ENCODE data around the gene TEDC1.

The TEDC1 gene

DNA sequence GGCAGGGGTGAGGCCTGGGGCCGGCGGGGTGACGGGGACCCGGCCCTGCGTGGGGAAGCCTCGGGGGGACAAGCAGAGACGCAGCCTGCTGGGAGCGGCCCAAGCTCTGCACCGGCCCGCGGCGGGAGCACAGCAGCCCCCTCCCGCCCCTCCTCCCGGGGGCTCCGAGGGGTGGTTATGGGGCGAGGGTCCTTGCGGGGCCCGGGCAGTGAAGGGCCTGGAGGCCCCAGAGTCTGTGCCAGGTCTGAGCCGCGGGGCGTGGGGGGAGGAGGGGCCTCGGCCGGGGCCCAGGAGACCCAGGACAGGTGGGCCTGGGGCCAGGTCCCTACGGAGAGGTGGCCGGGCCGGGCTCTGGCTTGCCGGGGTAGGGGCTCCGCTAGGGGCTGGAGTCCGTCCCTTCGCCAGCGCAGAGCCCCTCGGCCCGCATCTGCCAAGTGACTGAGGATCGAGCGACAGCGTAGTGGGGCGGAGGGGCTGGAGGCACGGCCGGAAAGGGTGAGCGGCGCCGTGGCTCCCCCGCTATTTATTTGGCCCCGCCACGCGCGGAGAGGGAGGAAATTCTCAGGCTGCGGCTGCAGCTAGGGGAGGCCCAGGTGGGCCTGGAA lies 35.8 kb downstream of the TEDC1 start:
- DNase-seq (ENCODE audit: low read depth), result no peak

DNA sequence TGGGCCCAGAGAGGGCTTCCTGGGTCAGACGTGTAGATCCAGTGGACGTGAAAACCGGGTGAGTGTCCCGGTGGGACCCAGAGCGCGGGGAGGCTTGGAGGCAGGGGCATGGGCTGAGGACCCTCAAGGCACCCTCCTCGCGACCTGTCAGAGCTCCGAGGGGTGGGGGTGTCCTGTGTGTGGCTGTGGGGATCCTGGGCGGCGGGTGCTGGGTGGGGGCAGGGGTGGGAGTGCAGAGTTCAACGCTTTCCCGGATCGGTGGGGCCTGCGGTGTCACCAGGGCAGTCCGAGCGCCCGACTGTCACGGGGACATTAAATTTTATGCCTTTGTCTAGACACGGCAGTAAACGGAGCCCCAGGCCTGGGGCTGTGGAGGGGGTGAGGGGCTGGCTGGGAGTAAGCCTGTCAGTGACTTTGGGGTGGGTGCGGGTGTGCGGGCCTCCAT lies 36.4 kb downstream of the TEDC1 start:
- no peak for DNase-seq (ENCODE audit: low read depth)

DNA sequence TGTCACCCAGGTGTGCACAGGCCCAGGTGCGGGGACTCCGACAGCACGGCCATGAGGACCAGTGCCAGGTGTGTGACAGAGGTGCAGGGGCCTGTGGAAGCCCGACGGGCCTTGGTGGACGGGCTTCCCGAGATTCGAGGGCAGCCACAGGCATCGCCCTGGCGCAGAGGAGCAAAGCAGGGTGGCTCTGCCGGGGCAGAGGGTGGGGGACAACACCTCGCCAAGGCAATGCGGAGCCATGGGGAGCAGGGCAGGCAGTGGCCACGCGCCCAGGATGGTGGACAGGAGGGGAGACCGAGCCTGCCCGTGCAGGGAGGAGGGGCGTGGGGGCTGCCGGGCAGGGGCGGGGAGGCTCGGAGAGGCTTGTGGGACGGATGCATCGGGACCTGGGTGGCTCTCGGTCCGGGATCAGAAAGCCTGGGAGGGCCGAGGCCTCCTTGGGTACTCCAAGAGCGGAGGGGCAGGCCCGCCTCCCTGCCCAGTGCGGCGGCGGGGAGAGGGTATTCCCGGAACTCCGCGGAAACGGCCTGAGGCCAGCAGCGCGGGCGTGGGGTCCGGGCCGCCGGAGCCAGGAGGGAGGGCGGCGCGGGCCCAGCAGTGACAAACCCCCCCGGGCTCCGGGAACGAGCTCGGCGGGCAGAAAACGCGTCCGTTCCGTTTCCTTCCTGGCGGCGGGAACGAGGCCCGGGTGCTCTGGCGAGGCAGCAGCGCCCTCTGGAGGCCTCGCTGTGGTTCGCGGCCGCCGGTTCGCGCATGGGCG lies 37.0 kb downstream of the TEDC1 start:
- DNase-seq (ENCODE audit: low read depth), result peak; percentile 68

DNA sequence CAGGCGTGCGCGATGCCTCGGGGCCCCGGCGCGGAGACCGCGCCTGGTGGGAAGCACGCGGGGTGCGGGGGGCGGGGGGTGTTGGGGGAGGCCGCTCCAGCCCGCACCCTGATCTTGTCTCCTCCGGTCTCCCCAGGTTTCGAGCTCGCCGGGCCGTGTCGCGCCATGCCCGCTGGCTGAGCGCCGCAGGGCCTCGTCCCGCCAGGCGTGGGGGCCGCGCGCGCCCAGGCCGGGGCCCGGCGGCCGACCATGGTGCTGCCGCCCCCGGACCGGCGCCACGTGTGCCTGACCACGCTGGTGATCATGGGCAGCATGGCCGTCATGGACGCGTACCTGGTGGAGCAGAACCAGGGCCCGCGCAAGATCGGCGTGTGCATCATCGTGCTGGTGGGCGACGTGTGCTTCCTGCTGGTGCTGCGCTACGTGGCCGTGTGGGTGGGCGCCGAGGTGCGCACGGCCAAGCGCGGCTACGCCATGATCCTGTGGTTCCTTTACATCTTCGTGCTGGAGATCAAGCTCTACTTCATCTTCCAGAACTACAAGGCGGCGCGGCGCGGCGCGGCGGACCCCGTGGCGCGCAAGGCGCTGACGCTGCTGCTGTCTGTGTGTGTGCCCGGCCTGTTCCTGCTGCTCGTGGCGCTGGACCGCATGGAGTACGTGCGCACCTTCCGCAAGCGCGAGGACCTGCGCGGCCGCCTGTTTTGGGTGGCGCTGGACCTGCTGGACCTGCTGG lies 37.7 kb downstream of the TEDC1 start:
- DNase-seq (ENCODE audit: low read depth), result peak; percentile 58

DNA sequence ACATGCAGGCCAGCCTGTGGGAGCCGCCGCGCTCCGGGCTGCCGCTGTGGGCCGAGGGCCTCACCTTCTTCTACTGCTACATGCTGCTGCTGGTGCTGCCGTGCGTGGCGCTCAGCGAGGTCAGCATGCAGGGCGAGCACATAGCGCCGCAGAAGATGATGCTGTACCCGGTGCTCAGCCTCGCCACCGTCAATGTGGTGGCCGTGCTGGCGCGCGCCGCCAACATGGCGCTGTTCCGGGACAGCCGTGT lies 38.2 kb downstream of the TEDC1 start:
- no peak for DNase-seq (ENCODE audit: low read depth)

DNA sequence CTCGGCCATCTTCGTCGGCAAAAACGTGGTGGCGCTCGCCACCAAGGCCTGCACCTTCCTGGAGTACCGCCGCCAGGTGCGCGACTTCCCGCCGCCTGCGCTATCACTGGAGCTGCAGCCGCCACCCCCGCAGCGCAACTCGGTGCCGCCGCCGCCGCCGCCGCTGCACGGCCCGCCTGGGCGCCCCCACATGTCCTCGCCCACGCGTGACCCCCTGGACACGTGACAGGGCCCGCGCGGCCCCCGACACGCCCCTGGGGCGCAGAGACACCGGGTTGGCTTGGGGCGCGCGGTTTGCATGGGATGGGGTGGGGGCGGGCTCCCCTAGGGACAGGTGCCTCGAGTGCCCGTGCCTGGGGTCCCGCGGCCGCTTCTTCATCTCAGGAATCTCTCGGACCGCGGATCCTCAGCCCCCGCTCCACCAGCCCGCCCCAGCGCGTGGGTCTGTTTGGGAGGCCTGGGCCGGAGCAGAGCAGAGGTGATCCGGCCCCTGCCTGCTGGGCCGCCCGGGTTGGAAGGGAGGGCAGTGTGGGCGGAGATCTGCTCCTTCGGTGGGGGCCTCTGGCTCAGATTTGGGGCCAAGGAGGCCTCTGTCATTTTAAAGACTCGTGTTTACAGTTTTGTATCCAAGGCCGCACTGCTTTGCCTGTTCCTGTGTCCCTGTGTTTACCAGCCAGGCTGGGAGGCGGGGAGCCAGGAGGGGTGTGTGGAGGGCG lies 38.7 kb downstream of the TEDC1 start:
- DNase-seq (ENCODE audit: low read depth), result no peak

DNA sequence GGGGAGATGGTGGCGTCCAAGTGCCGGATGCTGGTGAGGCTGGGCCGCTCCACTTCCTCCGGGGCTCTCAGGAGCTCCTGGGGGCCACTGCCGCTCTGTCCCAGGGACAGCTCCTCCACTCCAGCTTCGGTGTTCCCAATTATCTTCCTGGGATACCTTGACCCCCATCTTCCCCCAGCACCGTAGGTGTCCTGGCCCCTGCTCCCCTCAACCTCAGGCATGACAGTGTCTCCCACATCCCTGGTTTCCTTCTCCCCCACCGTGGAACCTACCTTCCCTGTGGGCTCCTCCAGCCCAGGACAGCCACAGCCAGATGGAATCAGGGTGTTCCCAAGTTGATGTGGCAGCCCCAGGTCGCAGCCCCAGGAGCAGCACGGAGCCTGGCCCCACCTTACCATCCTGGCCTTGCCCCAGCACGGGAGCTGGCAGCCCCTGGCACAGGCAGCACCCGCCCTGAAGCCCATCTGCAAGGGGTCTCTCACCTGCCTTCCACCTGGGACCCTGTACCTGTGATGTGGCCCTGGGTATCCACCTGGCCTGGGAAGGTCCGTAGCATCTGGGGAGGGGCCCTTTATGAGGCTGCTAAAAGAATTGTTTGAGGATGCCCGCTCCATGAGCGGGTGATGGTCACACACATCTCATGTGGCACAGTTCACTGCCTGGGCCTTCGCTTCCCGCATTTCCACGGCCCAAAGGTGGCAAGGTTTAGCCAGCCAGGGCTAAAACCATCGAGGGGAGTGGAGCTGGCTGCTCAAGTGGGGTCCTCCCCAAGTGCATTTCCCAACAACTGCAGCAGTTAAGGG lies 39.4 kb downstream of the TEDC1 start:
- no peak for DNase-seq (ENCODE audit: low read depth)

DNA sequence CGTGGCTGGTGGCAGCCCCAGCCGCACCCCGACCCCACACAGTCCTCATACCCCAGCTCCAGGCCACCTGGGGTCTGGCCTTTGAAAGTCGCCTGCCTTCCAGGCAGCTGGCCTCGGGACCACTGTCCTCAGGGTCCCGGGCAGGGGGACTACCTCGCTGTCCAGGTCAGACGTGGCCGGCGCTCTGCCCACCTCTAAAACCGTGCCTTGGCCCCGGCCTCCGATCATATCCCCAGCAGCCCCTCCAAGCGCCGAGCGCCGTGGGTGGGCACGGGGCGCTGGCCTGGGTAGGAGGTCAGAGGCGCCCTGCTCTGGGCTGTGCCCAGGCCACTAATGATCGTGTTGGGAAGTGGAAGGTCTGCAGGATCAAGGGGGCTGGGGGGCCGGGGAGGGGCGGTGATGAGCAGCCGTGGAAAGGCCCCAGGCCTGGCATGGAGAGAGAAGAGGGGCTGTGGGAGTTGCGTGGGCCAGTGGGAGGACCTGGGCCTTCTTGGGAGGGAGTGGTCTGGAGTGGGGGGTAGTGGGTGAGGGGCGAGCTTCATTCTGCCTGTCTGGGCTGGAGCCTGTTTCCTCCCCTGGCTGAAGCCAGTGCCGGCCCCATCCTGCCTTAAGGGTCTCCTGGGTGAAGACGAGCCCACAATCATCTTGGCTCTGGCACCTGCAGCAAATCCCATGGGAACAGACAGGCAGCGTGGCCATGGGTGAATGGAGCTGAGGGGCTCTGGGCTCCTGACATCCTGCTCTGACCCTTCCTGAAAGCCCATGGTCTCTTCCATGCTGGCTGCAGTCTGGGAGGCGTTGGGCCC lies 40.2 kb downstream of the TEDC1 start:
- no peak for DNase-seq (ENCODE audit: low read depth)

DNA sequence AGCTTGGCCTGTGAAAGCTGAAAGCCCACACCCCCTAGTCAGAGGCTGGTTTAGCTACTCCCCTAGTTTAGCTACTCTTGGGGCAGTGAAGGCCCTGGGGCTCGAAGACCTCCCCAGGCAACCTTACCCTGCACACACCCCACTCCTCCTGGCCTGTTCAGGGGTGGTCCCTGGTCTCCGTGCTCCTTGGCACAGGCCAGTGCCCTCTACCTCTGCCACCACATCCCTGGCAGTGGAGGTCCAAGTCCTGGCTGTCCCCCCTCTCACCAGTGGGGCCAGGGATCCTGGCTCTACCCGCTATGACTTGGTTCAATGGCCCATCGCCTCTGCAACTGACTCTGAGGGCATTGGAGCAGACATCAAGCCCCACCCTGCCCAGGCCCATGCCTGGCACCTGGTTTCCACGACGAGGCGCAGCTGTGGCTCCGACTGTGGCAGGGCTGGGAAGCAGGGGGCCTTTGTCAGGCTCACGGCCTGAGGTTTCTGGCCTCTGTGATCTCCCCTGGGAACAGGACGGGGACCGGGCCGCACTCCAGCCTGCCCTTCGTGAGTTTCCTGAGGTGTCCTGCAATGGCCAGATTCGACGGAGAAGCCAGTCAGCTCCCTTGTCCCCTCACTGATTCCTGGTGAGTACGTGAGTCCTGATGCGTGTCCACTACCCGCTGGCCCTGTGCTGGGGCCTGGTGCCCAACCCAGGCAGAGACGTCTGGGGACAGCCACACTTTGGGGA lies 41.0 kb downstream of the TEDC1 start:
- no peak for DNase-seq (ENCODE audit: low read depth)

DNA sequence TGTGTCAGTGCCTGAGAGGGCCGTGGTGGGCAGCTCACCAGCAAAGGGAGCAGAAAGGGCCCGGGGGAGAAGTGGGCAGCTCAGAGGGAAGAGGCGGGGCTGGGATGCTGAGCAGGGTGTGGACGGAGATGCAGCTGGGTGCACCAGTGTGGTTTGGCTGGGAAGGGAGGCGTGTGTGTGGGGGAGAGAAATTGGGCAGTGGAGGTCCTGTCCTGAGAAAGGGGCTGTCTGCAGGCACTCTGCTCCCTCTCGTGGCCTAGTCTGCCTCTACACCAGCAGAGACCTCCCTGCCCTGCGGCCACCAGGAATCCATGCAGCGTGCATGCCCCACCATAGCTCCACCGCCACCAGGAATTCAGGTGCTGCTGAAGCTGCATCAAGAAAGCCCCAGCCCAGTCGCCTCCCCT lies 41.7 kb downstream of the TEDC1 start:
- DNase-seq (ENCODE audit: low read depth), result no peak

DNA sequence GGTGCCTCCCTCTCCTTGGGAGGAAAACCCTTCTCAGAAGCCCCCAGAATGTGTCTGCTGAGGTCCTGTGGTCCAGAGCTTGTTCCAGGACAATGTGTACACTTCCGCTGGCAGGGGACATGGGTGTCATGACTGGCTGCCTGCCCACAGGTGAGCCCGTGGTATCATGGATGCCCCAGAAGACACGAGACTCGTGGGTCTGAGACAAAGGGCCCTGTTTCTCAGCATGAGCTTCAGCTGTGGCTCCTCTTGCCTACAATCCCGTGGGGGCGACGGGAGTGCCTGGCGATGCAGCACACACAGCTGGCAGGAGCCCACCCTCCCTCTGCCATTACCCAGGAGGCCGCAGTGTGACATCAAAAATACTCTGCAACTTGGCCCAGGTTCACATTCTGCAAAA lies 42.3 kb downstream of the TEDC1 start:
- no peak for DNase-seq (ENCODE audit: low read depth)

DNA sequence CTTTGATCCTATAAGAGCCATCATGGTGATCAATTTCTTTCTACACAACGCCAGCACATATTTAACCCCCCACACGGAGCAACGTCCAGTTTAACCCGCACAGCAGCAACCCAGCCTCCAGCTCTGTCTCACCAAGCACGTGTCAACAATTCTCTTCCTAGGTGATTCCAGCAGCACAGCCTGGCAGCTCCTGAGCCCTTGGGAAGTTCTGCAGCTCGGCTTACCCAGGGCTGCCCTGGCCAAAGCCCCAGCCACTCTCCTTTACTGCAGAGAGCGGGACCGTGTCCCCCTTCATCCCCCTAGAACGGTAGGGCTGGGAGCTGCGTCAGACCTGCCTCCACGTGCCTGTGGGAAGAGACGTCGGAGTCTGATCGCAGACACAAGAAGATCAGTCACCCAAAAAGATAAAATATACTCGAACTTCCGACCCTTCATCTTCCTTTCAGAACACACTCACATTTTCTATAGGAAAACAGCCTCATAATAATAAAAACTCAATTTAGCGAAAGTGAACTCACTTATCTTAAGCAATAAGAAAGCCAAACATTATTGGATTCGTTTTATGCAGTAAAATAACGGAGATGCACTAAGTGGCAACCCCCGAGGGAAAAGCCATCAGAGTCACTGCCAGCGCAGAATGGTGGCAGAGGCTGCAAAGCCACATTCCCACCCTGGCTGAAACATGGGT lies 42.9 kb downstream of the TEDC1 start:
- no peak for DNase-seq (ENCODE audit: low read depth)

DNA sequence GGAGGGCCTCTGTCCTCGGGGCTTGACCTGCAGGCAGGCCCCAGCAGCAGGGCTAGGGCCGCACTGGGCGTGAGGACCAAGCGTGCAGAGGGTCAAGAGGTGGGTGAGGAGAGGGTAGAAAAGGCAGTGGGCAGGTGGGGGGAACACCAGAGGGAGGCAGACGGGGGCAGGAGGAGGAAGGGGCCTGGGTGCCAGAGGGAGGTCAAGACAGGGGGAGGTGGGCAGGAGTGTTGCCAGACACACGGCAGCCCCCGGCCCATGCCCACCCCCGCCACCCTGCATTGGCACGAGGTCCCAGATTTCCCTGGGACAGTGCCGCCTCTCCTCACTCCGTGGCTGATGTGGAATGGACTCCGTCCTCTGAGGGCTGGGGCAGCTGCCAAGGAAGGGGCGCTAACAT lies 43.5 kb downstream of the TEDC1 start:
- DNase-seq (ENCODE audit: low read depth), result no peak

DNA sequence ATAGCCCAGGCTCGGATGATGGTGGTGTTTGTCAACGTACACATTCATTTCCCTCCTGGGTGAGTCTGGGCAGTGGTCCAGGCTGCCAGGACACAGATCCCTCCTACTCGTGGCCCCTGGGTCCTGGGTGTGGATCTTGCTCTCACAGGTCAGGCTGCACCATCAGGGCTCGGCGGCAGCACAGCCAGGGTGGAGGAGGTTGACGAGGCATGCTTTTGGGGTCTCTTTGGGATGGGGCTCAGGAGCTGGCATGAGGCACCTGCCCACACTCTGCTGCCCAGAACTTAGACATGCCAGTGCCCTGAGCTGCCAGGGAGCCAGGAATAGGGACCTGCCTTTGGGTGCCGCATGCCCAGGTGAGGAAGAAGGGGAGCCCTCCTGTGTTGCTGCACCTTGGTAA lies 45.0 kb downstream of the TEDC1 start:
- DNase-seq (ENCODE audit: low read depth), result no peak

DNA sequence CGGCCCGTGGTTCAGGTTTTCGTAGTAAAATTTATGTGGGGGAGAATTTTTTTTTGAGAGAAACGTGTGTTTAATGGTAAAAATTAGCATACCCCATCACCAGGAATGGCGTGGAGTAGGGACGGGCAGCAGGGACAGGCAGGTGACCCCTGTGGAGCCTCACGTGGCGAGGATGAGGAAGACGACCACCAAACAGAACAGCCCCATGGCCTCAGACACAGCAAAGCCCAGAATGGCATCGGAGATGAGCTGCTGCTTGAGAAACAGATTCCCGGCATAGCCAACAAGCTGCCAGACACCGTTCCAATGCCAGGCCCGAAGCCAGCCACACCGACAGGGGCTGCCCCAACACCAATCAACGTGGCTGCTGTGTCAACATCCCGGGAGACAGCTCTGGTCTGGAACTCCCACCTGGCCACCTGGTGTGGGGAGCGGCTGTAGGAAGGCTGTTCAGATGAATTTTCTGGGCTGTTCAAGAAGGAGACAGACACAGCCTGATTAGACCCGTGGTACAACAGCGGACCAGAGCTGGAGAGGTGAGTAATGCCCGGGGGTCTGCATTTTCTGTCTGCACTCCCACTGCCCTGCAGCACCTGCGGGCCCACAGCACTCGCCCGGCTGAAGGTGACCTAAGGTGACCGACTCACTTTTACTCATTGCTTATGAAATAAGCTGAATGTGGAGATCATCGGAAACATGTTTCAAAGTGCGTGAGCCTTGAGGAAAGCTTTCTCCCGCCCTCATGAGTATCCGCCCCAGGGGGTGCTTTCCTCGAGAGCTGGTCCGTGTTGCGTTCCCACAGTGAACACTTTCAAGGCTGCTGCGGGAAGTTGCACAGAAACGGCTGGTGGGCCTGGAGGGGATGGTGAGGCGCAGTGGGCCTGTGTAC lies 45.9 kb downstream of the TEDC1 start:
- no peak for DNase-seq (ENCODE audit: low read depth)

DNA sequence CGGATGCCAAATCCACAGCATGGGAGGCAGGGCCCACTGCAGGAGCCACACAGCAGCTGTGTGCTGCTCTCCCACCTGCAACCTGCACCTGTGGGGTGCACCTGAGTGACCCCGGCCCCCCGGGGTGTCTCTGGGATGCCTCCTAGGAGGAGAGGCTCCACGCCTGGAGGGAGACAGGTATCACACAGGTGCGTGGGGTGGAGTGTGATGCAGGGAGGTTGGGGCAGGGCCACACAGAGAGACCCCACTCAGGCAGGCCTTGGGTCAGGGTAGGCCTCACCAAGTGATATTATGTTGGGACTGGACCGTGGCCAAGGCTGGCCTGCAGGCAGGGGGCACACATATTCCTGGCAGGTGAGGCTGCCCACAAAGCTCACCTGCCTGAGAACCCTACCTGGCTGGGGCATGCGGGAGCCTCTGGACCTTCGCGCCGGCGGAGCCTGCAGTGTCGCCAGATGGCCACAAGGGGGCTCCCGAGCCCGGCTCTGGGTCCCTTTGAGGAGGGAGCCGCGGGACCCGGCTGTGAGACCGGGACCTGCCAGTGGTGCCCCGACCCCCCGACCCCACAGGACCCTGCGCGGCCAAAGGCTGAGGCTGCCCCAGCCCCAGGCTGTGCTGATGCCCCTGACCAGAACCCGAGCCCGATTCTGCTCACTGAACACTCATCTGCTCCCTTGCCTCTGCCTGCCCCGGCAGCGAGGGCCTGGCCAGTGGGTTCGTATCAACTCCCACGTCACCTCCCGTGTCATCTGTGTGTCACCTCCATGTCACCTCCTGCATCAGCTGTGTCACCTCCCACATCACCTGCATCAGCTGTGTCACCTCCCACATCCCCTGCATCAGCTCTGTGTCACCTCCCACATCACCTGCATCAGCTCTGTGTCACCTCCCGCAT lies 46.8 kb downstream of the TEDC1 start:
- peak; percentile 51 for DNase-seq (ENCODE audit: low read depth)

DNA sequence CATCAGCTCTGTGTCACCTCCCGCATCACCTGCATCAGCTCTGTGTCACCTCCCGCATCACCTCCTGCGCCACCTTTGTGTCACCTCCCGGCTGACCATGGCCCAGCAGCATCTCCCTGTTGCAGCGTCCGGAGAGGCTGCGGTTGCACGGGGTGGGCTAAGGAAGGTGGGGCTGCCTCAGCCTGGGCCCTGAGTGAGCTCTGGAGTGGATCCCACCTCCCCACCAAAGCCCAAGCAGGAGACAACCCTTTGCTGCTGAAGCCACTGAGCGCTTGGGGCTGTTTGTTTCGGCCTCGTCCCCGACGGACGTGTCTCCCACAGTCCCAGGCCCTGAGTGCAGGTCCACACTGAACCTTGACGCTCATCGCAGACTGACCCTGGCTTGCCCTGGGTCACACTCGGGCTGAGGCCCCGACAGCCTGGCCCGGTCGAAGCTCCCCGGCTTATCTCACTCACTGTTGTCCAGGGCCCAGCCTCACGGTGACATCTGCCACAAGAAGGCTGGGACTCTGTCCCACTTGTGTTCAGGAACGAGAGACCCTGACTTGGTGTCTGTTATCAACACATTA lies 47.5 kb downstream of the TEDC1 start:
- DNase-seq (ENCODE audit: low read depth), result no peak
